CD8-positive, alpha-beta memory T cell (primary cell): ENCODE data around the gene STX1A. TPM values are rescaled to one million over a fixed set of nuclear protein-coding genes. Genes with fewer than 3 reads are reported as not detected.

Experiments
- CTCF ChIA-PET: fragments of 350-600 bp; sonication (Branson Sonifier 250); formaldehyde crosslinking; loops from one replicate; lab custom pipeline; 2021; ENCODE audit warnings: antibody characterized with exemption; lab: Charles Lee
- POLR2A ChIA-PET: fragments of 350-600 bp; sonication (Branson Sonifier 250); formaldehyde crosslinking; loops from one replicate; lab custom pipeline; 2021; ENCODE audit warnings: antibody characterized with exemption; lab: Charles Lee
- DNase-seq, 5 donors: peaks; one replicate each; pipeline versions ENCODE4 v3.0.0 to v3.0.0-alpha.2; 2020 to 2022; ENCODE audit warnings: mixed read lengths in 1 of 5
- H3K27ac ChIP-seq: one replicate; pipeline ENCODE4 v1.7.0; 2013; ENCODE audit warnings: low read depth, mild to moderate bottlenecking, low read length, moderate library complexity
- H3K27me3 ChIP-seq: 2 replicates; pipeline ENCODE4 v1.7.0; 2013; ENCODE audit warnings: low read length, mild to moderate bottlenecking; ENCODE audit not compliant: insufficient read depth, poor library complexity, severe bottlenecking
- H3K36me3 ChIP-seq: 2 replicates; pipeline ENCODE4 v1.7.0; 2013; ENCODE audit warnings: mild to moderate bottlenecking, low read length, moderate library complexity; ENCODE audit not compliant: insufficient read depth
- H3K4me1 ChIP-seq: 2 replicates; pipeline ENCODE4 v1.7.0; 2013; ENCODE audit warnings: mild to moderate bottlenecking, low read length, moderate library complexity; ENCODE audit not compliant: insufficient read depth
- H3K4me3 ChIP-seq: 2 replicates; pipeline ENCODE4 v1.7.0; 2013; ENCODE audit warnings: mild to moderate bottlenecking, low read length
- H3K9me3 ChIP-seq: 2 replicates; pipeline ENCODE4 v1.7.0; 2013; ENCODE audit warnings: mild to moderate bottlenecking, low read length
- H3K27ac Mint-ChIP-seq, 8 donors: one replicate each; pipeline ENCODE4 v1.8.0; 2020 to 2021; ENCODE audit warnings: mixed read lengths in 8 of 8, mild to moderate bottlenecking in 6 of 8, inconsistent platforms in 3 of 8, moderate library complexity in 3 of 8
- H3K27me3 Mint-ChIP-seq, 2 donors: one replicate each; pipeline ENCODE4 v1.8.0; 2020 to 2021; ENCODE audit warnings: mixed read lengths in 2 of 2, mild to moderate bottlenecking in 1 of 2, moderate library complexity in 1 of 2
- H3K36me3 Mint-ChIP-seq, 3 donors: one replicate each; pipeline ENCODE4 v1.8.0; 2020 to 2021; ENCODE audit warnings: mixed read lengths in 3 of 3, inconsistent platforms in 1 of 3, mild to moderate bottlenecking in 1 of 3
- H3K4me1 Mint-ChIP-seq, 3 donors: one replicate each; pipeline ENCODE4 v1.8.0; 2020 to 2021; ENCODE audit warnings: mixed read lengths in 3 of 3, inconsistent platforms in 1 of 3, mild to moderate bottlenecking in 1 of 3
- H3K4me3 Mint-ChIP-seq, 7 donors: one replicate each; pipeline ENCODE4 v1.8.0; 2020 to 2021; ENCODE audit warnings: mixed read lengths in 7 of 7, mild to moderate bottlenecking in 6 of 7, moderate library complexity in 4 of 7, inconsistent platforms in 2 of 7
- H3K9me3 Mint-ChIP-seq, 5 donors: one replicate each; pipeline ENCODE4 v1.8.0; 2020 to 2022; ENCODE audit warnings: mixed read lengths in 5 of 5, mild to moderate bottlenecking in 3 of 5, moderate library complexity in 2 of 5, inconsistent platforms in 1 of 5
- polyA plus RNA-seq: library from polyadenylated mRNA; unstranded; fragments of 300-500 nt; fragmentation: Illumina TruSeq; gene quantifications from one replicate; pipeline ENCODE4 v1.2.3, GENCODE V29; 2021
- total RNA-seq, 2 experiments: library from RNA; stranded (reverse); gene quantifications; one replicate each; pipeline ENCODE4 v1.2.3, GENCODE V29; 2021

STX1A gene
- total and polyA plus RNA-seq, 3 experiments from 2014 or later = 1.5 to 18.8 (median 18.4) TPM

- ChIA-PET CTCF (no interaction called here), POLR2A (no interaction called here)
- H3K9me3 Mint-ChIP-seq = no peaks in the 10 kb centered on the region
Observed at GRCh38 chr7:73706126-73707044, 13.1 kb downstream of the STX1A start.

GRCh38 chr7:73705551-73705920 lies 13.9 kb downstream of the STX1A start:
- Mint-ChIP-seq H3K36me3 (peaks cover 0 to 17% (median 0%) of the 10 kb centered on the region in 3 donors), H3K4me3 (no peak overlapping the region), H3K9me3 (no peaks in the 10 kb centered on the region), H3K27ac (no peak overlapping the region), H3K27me3 (peaks cover 0 to 2% of the 10 kb centered on the region in 2 donors), H3K4me1 (peaks cover 0 to 4% (median 0%) of the 10 kb centered on the region in 3 donors)
- CTCF ChIA-PET = interaction anchor here (0.5 to 1.8 kb wide), 2 partner anchors 99 to 365 kb away, joined by 3 to 7 read pairs; no protein-coding TSS in a partner anchor
- Histone ChIP-seq H3K27me3 (no peaks in the 10 kb centered on the region), H3K27ac (no peak overlapping the region), H3K4me3 (no peak overlapping the region), H3K9me3 (no peaks in the 10 kb centered on the region), H3K4me1 (peaks cover 6% of the 10 kb centered on the region), H3K36me3 (no peaks in the 10 kb centered on the region)
- DNase-seq = no peak
- POLR2A ChIA-PET = interaction anchor here (0.6 kb wide), 1 partner anchor 82 kb away, joined by 3 read pairs; no protein-coding TSS in a partner anchor

More at GRCh38 chr7:73706126-73707044, 13.1 kb downstream of the STX1A start:
- no peak overlapping the region for H3K4me3 Mint-ChIP-seq
- H3K27ac ChIP-seq = no peak overlapping the region
- peak overlapping the region in 1 of 8 donors; percentile 47 for H3K27ac Mint-ChIP-seq
- peaks cover 0 to 4% (median 0%) of the 10 kb centered on the region in 3 donors for H3K4me1 Mint-ChIP-seq
- no peak for DNase-seq
- H3K4me1 ChIP-seq = peaks cover 6% of the 10 kb centered on the region
- H3K36me3 ChIP-seq = no peaks in the 10 kb centered on the region
- H3K4me3 ChIP-seq = no peak overlapping the region
- H3K27me3 Mint-ChIP-seq = peaks cover 0 to 2% of the 10 kb centered on the region in 2 donors
- no peaks in the 10 kb centered on the region for H3K9me3 ChIP-seq
- peaks cover 0 to 16% (median 0%) of the 10 kb centered on the region in 3 donors for H3K36me3 Mint-ChIP-seq
- no peaks in the 10 kb centered on the region for H3K27me3 ChIP-seq

- no peak overlapping the region for H3K4me3 Mint-ChIP-seq
- H3K27me3 ChIP-seq = no peaks in the 10 kb centered on the region
- POLR2A ChIA-PET = interaction anchor here (0.6 kb wide), 1 partner anchor 83 kb away, joined by 3 read pairs; no protein-coding TSS in a partner anchor
- H3K4me3 ChIP-seq = no peak overlapping the region
- H3K4me1 Mint-ChIP-seq = peaks cover 0 to 4% (median 0%) of the 10 kb centered on the region in 3 donors
- H3K4me1 ChIP-seq = peaks cover 6% of the 10 kb centered on the region
- no peak overlapping the region for H3K27ac ChIP-seq
- H3K9me3 Mint-ChIP-seq = no peaks in the 10 kb centered on the region
- peak overlapping the region in 1 of 8 donors; percentile 54 for H3K27ac Mint-ChIP-seq
- no peak for DNase-seq
- peaks cover 0 to 20% (median 0%) of the 10 kb centered on the region in 3 donors for H3K36me3 Mint-ChIP-seq
- H3K27me3 Mint-ChIP-seq = peaks cover 0 to 2% of the 10 kb centered on the region in 2 donors
- H3K36me3 ChIP-seq = no peaks in the 10 kb centered on the region
- H3K9me3 ChIP-seq = no peaks in the 10 kb centered on the region
- CTCF ChIA-PET = interaction anchor here (0.5 to 1.8 kb wide), 2 partner anchors 98 to 364 kb away, joined by 3 to 7 read pairs; no protein-coding TSS in a partner anchor
Observed at GRCh38 chr7:73704640-73705550, 14.6 kb downstream of the STX1A start.

GRCh38 chr7:73703757-73704639 lies 15.5 kb downstream of the STX1A start:
- CTCF ChIA-PET = interaction anchor here (1.8 kb wide), 1 partner anchor 97 kb away, joined by 7 read pairs; no protein-coding TSS in a partner anchor
- H3K27me3 Mint-ChIP-seq = peaks cover 0 to 2% of the 10 kb centered on the region in 2 donors
- no peak overlapping the region for H3K4me3 Mint-ChIP-seq
- Histone ChIP-seq H3K36me3 (no peaks in the 10 kb centered on the region), H3K9me3 (no peaks in the 10 kb centered on the region), H3K4me1 (peaks cover 6% of the 10 kb centered on the region), H3K27ac (no peak overlapping the region), H3K4me3 (no peak overlapping the region), H3K27me3 (no peaks in the 10 kb centered on the region)
- no peaks in the 10 kb centered on the region for H3K9me3 Mint-ChIP-seq
- peak in 1 of 5 donors; percentile 28 for DNase-seq
- peak overlapping the region in 1 of 8 donors; percentile 83 for H3K27ac Mint-ChIP-seq
- POLR2A ChIA-PET = no interaction called here
- peaks cover 0 to 4% (median 0%) of the 10 kb centered on the region in 3 donors for H3K4me1 Mint-ChIP-seq
- peaks cover 0 to 26% (median 0%) of the 10 kb centered on the region in 3 donors for H3K36me3 Mint-ChIP-seq

- Mint-ChIP-seq H3K4me3 (no peak overlapping the region), H3K36me3 (peaks cover 0 to 31% (median 2%) of the 10 kb centered on the region in 3 donors), H3K27ac (peak overlapping the region in 1 of 8 donors; percentile 54), H3K27me3 (peaks cover 0 to 2% of the 10 kb centered on the region in 2 donors), H3K4me1 (peaks cover 0 to 4% (median 0%) of the 10 kb centered on the region in 3 donors), H3K9me3 (no peaks in the 10 kb centered on the region)
- Histone ChIP-seq H3K9me3 (no peaks in the 10 kb centered on the region), H3K4me3 (no peak overlapping the region), H3K36me3 (peaks cover 3% of the 10 kb centered on the region), H3K27ac (no peak overlapping the region), H3K4me1 (peaks cover 6% of the 10 kb centered on the region), H3K27me3 (no peaks in the 10 kb centered on the region)
- ChIA-PET CTCF (no interaction called here), POLR2A (no interaction called here)
- DNase-seq = no peak
Observed at GRCh38 chr7:73703225-73703624, 16.2 kb downstream of the STX1A start.

- H3K4me1 Mint-ChIP-seq = peaks cover 0 to 4% (median 0%) of the 10 kb centered on the region in 3 donors
- H3K4me1 ChIP-seq = peaks cover 6% of the 10 kb centered on the region
- peaks cover 0 to 37% (median 2%) of the 10 kb centered on the region in 3 donors for H3K36me3 Mint-ChIP-seq
- H3K4me3 ChIP-seq = no peak overlapping the region
- no peak overlapping the region for H3K27ac Mint-ChIP-seq
- POLR2A ChIA-PET = no interaction called here
- peaks cover 6% of the 10 kb centered on the region for H3K36me3 ChIP-seq
- DNase-seq = no peak
- peaks cover 0 to 2% of the 10 kb centered on the region in 2 donors for H3K27me3 Mint-ChIP-seq
- H3K9me3 Mint-ChIP-seq = no peaks in the 10 kb centered on the region
- CTCF ChIA-PET = interaction anchor here (0.9 to 1.1 kb wide), 2 partner anchors 14 to 28 kb away, joined by 3 to 4 read pairs; no protein-coding TSS in a partner anchor
- H3K9me3 ChIP-seq = no peaks in the 10 kb centered on the region
- H3K27ac ChIP-seq = no peak overlapping the region
- H3K27me3 ChIP-seq = no peaks in the 10 kb centered on the region
- no peak overlapping the region for H3K4me3 Mint-ChIP-seq
Observed at GRCh38 chr7:73702665-73703064, 16.8 kb downstream of the STX1A start.

GRCh38 chr7:73702226-73702625 lies 17.2 kb downstream of the STX1A start:
- Histone ChIP-seq H3K4me1 (peaks cover 6% of the 10 kb centered on the region), H3K36me3 (peaks cover 10% of the 10 kb centered on the region), H3K9me3 (no peaks in the 10 kb centered on the region), H3K4me3 (no peak overlapping the region), H3K27ac (no peak overlapping the region), H3K27me3 (no peaks in the 10 kb centered on the region)
- Mint-ChIP-seq H3K36me3 (peaks cover 0 to 41% (median 2%) of the 10 kb centered on the region in 3 donors), H3K4me3 (no peak overlapping the region), H3K9me3 (no peaks in the 10 kb centered on the region), H3K27me3 (peaks cover 0 to 2% of the 10 kb centered on the region in 2 donors), H3K27ac (peak overlapping the region in 1 of 8 donors; percentile 25), H3K4me1 (peaks cover 0 to 4% (median 0%) of the 10 kb centered on the region in 3 donors)
- ChIA-PET POLR2A (no interaction called here), CTCF (interaction anchor here (0.9 to 1.8 kb wide), 3 partner anchors 15 to 28 kb away, joined by 3 to 5 read pairs (median 4); no protein-coding TSS in a partner anchor)
- DNase-seq = no peak
